ENCODE measurements around the gene CYP8B1. TPM values are rescaled to one million over a fixed set of nuclear protein-coding genes. Genes with fewer than 3 reads are reported as not detected.

The CYP8B1 gene, protein sequence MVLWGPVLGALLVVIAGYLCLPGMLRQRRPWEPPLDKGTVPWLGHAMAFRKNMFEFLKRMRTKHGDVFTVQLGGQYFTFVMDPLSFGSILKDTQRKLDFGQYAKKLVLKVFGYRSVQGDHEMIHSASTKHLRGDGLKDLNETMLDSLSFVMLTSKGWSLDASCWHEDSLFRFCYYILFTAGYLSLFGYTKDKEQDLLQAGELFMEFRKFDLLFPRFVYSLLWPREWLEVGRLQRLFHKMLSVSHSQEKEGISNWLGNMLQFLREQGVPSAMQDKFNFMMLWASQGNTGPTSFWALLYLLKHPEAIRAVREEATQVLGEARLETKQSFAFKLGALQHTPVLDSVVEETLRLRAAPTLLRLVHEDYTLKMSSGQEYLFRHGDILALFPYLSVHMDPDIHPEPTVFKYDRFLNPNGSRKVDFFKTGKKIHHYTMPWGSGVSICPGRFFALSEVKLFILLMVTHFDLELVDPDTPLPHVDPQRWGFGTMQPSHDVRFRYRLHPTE
- total RNA-seq (not detected), polyA plus RNA-seq (not detected), total RNA-seq (not detected)

DNA sequence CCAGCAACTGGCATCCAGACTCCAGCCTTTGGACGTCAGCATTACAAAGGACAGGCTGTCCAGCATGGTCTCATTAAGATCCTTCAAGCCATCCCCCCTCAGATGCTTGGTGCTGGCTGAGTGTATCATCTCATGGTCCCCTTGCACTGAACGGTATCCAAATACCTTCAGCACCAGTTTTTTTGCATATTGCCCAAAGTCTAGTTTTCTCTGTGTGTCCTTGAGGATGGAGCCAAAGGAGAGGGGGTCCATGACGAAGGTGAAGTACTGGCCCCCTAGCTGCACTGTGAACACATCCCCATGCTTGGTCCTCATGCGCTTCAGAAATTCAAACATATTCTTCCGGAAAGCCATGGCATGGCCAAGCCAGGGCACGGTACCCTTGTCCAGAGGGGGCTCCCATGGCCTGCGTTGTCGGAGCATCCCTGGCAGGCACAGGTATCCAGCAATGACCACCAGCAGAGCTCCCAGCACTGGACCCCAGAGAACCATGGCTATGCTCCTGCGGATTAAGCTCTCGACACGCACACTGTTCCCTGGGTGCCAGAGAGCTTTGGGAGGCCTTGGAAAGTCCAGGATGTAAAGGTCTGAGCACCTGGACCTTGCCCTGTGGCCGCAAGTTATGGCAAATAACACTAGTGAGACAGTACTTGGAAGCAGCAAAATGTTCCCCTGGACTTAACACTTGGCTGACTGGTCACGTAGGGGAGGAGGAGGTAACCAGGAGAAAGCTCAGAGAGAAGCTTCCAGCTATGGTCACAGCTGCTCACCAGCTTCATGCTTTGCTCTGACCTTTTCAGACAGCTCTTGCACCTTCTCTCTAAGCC is at the start of gene CYP8B1:
TSS of gene CYP8B1 (minus strand) at position 555 of the 827 bp plus-strand sequence. CDS start at position 492, 63 bp downstream.
- H3K27ac Mint-ChIP-seq: no peak within 1 kb of the TSS
- peaks cover 2 to 4% of the 10 kb centered on the region in 2 donors for H3K4me1 ChIP-seq (ENCODE audit: control insufficient read depth in 2 of 2, insufficient read depth in 2 of 2, low read length in 2 of 2)
- H3K9me3 ChIP-seq (ENCODE audit: control insufficient read depth in 2 of 3, low read length in 3 of 3): no peaks in the 10 kb centered on the region
- no peak within 1 kb of the TSS for H3K4me3 ChIP-seq (ENCODE audit: low read length)
- H3K9me3 Mint-ChIP-seq: peaks cover 0 to 1% (median 0%) of the 10 kb centered on the region in 11 donors
- H3K36me3 ChIP-seq (ENCODE audit: control insufficient read depth in 2 of 3, insufficient read depth in 3 of 3, low read length in 3 of 3): no peaks in the 10 kb centered on the region
- DNase-seq (no peak), ATAC-seq (no peak)
- no peak within 1 kb of the TSS for H3K27ac ChIP-seq (ENCODE audit: low read depth, low read length)
- no peak within 1 kb of the TSS for H3K4me3 Mint-ChIP-seq
- peaks cover 0 to 30% (median 5%) of the 10 kb centered on the region in 5 donors for H3K27me3 Mint-ChIP-seq
- CTCF ChIA-PET: interaction anchor here (1.1 to 1.6 kb wide), 2 partner anchors 29 to 96 kb away, joined by 3 read pairs; no protein-coding TSS in a partner anchor
- intact Hi-C loops (cut with micrococcal nuclease): no loop called here
- H3K27me3 ChIP-seq (ENCODE audit: control insufficient read depth in 2 of 2, insufficient read depth in 2 of 2, low read length in 2 of 2): no peaks in the 10 kb centered on the region
- H3K4me1 Mint-ChIP-seq: peaks cover 0 to 9% (median 5%) of the 10 kb centered on the region in 7 donors
- no peaks in the 10 kb centered on the region for H3K36me3 Mint-ChIP-seq
- POLR2A ChIA-PET: interaction anchor here (0.8 kb wide), 1 partner anchor 377 kb away, joined by 3 read pairs; no protein-coding TSS in a partner anchor

DNA sequence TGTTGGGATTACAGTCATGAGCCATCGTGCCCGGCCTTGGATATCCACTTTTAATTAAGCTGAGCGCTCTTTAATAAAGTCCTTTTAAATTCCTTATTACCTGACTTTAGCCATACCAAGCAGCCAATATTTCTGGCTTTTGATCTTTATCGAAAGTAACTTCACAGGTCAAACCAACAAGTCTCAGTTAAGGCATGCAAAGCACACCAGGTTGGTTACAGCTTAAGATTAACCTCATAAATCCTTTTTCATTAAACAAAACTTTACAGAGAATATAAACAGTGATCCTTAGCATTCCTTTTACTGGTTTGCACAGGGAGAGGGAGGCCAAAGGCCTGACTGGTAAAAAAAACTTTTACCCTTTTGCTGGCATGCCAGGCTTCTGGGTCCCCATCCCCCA is 47.9 kb upstream of the CYP8B1 start:
- H3K36me3 ChIP-seq (ENCODE audit: control insufficient read depth in 2 of 3, insufficient read depth in 3 of 3, low read length in 3 of 3): no peaks in the 10 kb centered on the region
- CTCF ChIA-PET: no interaction called here
- POLR2A ChIA-PET: no interaction called here
- peaks cover 0 to 10% of the 10 kb centered on the region in 2 donors for H3K4me1 ChIP-seq (ENCODE audit: control insufficient read depth in 2 of 2, insufficient read depth in 2 of 2, low read length in 2 of 2)
- intact Hi-C loops (cut with micrococcal nuclease): no loop called here
- H3K36me3 Mint-ChIP-seq: peaks cover 0 to 19% (median 3%) of the 10 kb centered on the region in 5 donors
- no peak overlapping the region for H3K27ac Mint-ChIP-seq
- H3K27ac ChIP-seq (ENCODE audit: low read depth, low read length): no peak overlapping the region
- H3K27me3 Mint-ChIP-seq: no peaks in the 10 kb centered on the region
- peaks cover 0 to 14% (median 12%) of the 10 kb centered on the region in 7 donors for H3K4me1 Mint-ChIP-seq
- no peaks in the 10 kb centered on the region for H3K27me3 ChIP-seq (ENCODE audit: control insufficient read depth in 2 of 2, insufficient read depth in 2 of 2, low read length in 2 of 2)
- ATAC-seq (no peak), DNase-seq (no peak)
- H3K4me3 ChIP-seq (ENCODE audit: low read length): no peak overlapping the region
- no peak overlapping the region for H3K4me3 Mint-ChIP-seq
- peaks cover 4 to 39% (median 10%) of the 10 kb centered on the region in 11 donors for H3K9me3 Mint-ChIP-seq
- no peaks in the 10 kb centered on the region for H3K9me3 ChIP-seq (ENCODE audit: control insufficient read depth in 2 of 3, low read length in 3 of 3)

DNA sequence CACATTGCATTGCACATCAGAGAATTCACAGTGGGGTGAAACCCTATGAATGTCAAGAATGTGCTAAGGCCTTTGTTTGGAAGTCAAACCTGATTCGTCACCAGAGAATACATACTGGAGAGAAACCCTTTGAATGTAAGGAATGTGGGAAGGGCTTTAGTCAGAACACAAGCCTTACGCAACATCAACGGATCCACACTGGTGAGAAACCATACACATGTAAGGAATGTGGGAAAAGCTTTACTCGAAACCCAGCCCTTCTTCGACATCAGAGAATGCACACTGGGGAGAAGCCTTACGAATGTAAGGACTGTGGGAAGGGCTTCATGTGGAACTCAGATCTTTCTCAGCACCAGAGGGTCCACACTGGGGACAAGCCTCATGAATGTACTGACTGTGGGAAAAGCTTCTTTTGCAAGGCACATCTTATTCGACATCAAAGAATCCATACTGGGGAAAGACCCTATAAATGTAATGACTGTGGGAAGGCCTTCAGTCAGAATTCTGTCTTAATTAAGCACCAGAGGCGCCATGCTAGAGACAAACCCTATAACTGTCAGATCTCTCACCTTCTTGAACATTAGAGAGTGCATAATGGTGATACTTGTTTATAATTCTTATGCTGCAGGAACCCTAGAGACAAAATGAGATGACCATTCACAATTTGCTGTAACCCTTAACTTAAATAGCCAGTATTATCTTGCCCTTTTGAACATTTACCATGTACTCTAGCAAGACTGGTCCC is 39.3 kb upstream of the CYP8B1 start:
- H3K4me3 ChIP-seq (ENCODE audit: low read length): no peak overlapping the region
- no peak overlapping the region for H3K27ac ChIP-seq (ENCODE audit: low read depth, low read length)
- no peak overlapping the region for H3K4me3 Mint-ChIP-seq
- ChIA-PET POLR2A (no interaction called here), CTCF (no interaction called here)
- DNase-seq (no peak), ATAC-seq (no peak)
- H3K9me3 Mint-ChIP-seq: peaks cover 14 to 85% (median 51%) of the 10 kb centered on the region in 11 donors
- peaks cover 0 to 9% (median 0%) of the 10 kb centered on the region in 3 experiments for H3K36me3 ChIP-seq (ENCODE audit: control insufficient read depth in 2 of 3, insufficient read depth in 3 of 3, low read length in 3 of 3)
- no peak overlapping the region for H3K27ac Mint-ChIP-seq
- intact Hi-C loops (cut with micrococcal nuclease): no loop called here
- no peaks in the 10 kb centered on the region for H3K4me1 ChIP-seq (ENCODE audit: control insufficient read depth in 2 of 2, insufficient read depth in 2 of 2, low read length in 2 of 2)
- no peaks in the 10 kb centered on the region for H3K27me3 ChIP-seq (ENCODE audit: control insufficient read depth in 2 of 2, insufficient read depth in 2 of 2, low read length in 2 of 2)
- no peaks in the 10 kb centered on the region for H3K27me3 Mint-ChIP-seq
- peaks cover 20 to 65% (median 44%) of the 10 kb centered on the region in 5 donors for H3K36me3 Mint-ChIP-seq
- H3K9me3 ChIP-seq (ENCODE audit: control insufficient read depth in 2 of 3, low read length in 3 of 3): peaks cover 0 to 39% (median 4%) of the 10 kb centered on the region in 3 experiments
- H3K4me1 Mint-ChIP-seq: no peaks in the 10 kb centered on the region

DNA sequence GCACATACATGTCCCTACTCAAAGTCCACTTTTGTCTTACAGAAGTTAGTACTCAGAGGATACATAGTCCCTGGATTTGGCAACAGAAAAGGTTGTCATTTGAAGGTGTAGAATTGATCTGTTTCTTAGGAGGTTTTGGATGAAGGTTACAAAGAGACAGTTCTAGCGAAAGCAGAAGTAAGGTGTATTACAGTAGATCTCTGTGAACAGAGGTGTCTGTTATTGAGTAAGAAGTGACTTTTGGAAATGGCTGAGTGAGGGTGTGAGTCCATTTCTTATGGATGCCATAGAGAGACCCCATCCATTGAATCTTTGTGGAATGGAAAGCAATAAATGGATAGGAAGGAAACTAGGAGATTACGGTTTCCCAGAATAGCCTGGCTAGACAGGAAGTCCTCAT is 35.9 kb upstream of the CYP8B1 start:
- Histone ChIP-seq H3K27me3 (ENCODE audit: control insufficient read depth in 2 of 2, insufficient read depth in 2 of 2, low read length in 2 of 2) (no peaks in the 10 kb centered on the region), H3K4me3 (ENCODE audit: low read length) (no peak overlapping the region), H3K9me3 (ENCODE audit: control insufficient read depth in 2 of 3, low read length in 3 of 3) (peaks cover 0 to 30% (median 4%) of the 10 kb centered on the region in 3 experiments), H3K27ac (ENCODE audit: low read depth, low read length) (no peak overlapping the region), H3K4me1 (ENCODE audit: control insufficient read depth in 2 of 2, insufficient read depth in 2 of 2, low read length in 2 of 2) (peaks cover 0 to 6% of the 10 kb centered on the region in 2 donors), H3K36me3 (ENCODE audit: control insufficient read depth in 2 of 3, insufficient read depth in 3 of 3, low read length in 3 of 3) (peaks cover 0 to 9% (median 0%) of the 10 kb centered on the region in 3 experiments)
- peaks cover 20 to 54% (median 49%) of the 10 kb centered on the region in 5 donors for H3K36me3 Mint-ChIP-seq
- H3K27me3 Mint-ChIP-seq: peaks cover 0 to 14% (median 10%) of the 10 kb centered on the region in 5 donors
- no peak overlapping the region for H3K27ac Mint-ChIP-seq
- intact Hi-C loops (cut with micrococcal nuclease): no loop called here
- H3K9me3 Mint-ChIP-seq: peaks cover 11 to 52% (median 38%) of the 10 kb centered on the region in 11 donors
- ATAC-seq: no peak
- no peak overlapping the region for H3K4me3 Mint-ChIP-seq
- ChIA-PET POLR2A (no interaction called here), CTCF (no interaction called here)
- no peak for DNase-seq
- H3K4me1 Mint-ChIP-seq: peaks cover 0 to 14% (median 12%) of the 10 kb centered on the region in 7 donors

DNA sequence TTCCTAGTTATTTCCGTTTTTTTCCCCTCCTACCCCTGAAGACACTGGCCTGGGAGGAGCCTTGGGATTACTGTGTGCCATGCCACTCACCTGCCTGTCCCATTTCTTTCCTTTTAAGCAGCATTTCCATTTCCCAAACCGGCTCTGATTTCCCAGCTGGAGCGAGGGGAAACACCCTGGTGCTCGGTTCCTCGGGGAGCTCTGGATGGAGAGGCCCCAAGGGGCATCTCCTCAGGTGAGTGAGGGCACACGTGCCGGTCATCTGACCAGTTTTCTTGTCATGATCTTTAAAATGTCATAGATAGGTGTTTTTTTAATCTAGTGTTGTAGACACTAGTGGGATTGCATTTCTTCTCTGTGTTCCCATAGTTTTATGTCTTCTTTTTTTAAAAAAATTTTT is 33.0 kb upstream of the CYP8B1 start:
- H3K27me3 ChIP-seq (ENCODE audit: control insufficient read depth in 2 of 2, insufficient read depth in 2 of 2, low read length in 2 of 2): no peaks in the 10 kb centered on the region
- CTCF ChIA-PET: no interaction called here
- ATAC-seq: no peak

DNA sequence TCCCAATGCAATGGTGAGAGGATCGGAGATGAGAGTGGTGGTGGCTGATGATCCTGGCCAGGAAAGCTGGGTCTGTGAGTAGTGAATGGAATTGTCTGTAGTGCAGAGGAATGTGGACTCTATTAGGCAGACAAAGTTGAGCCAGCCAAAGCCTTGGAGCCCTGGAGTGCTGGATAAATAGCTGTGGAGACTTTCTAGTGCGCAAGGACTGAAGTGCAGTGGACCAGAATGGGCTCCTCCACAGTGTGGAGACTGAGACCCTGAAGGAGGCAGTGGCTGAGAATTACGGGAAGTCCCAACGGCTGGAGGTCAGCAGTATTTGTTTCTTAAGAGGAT is 31.1 kb upstream of the CYP8B1 start:
- no peak for DNase-seq
- Histone ChIP-seq H3K27ac (ENCODE audit: low read depth, low read length) (no peak overlapping the region), H3K36me3 (ENCODE audit: control insufficient read depth in 2 of 3, insufficient read depth in 3 of 3, low read length in 3 of 3) (no peaks in the 10 kb centered on the region), H3K27me3 (ENCODE audit: control insufficient read depth in 2 of 2, insufficient read depth in 2 of 2, low read length in 2 of 2) (no peaks in the 10 kb centered on the region), H3K4me1 (ENCODE audit: control insufficient read depth in 2 of 2, insufficient read depth in 2 of 2, low read length in 2 of 2) (peaks cover 0 to 7% of the 10 kb centered on the region in 2 donors), H3K4me3 (ENCODE audit: low read length) (peak overlapping the region; percentile 50), H3K9me3 (ENCODE audit: control insufficient read depth in 2 of 3, low read length in 3 of 3) (peaks cover 0 to 12% (median 0%) of the 10 kb centered on the region in 3 experiments)
- Mint-ChIP-seq H3K4me1 (peaks cover 3 to 24% (median 20%) of the 10 kb centered on the region in 7 donors), H3K27ac (peak overlapping the region in 4 of 9 donors; percentile 49 to 66 (median 53)), H3K27me3 (peaks cover 0 to 48% (median 44%) of the 10 kb centered on the region in 5 donors), H3K4me3 (peak overlapping the region; percentile 12 to 93 (median 84)), H3K9me3 (peaks cover 6 to 34% (median 21%) of the 10 kb centered on the region in 11 donors), H3K36me3 (peaks cover 12 to 33% (median 25%) of the 10 kb centered on the region in 5 donors)
- intact Hi-C loops (cut with micrococcal nuclease): no loop called here
- POLR2A ChIA-PET: no interaction called here
- ATAC-seq: no peak
- CTCF ChIA-PET: interaction anchor here (0.8 kb wide), 1 partner anchor 55 kb away, joined by 3 read pairs; no protein-coding TSS in a partner anchor

More for the DNA sequence above, 33.0 kb upstream of the CYP8B1 start:
- Mint-ChIP-seq H3K9me3 (peaks cover 3 to 37% (median 24%) of the 10 kb centered on the region in 11 donors), H3K4me3 (no peak overlapping the region), H3K27ac (peak overlapping the region in 1 of 9 donors; percentile 25), H3K4me1 (peaks cover 3 to 24% (median 20%) of the 10 kb centered on the region in 7 donors), H3K36me3 (peaks cover 16 to 39% (median 34%) of the 10 kb centered on the region in 5 donors), H3K27me3 (peaks cover 0 to 37% (median 34%) of the 10 kb centered on the region in 5 donors)
- Histone ChIP-seq H3K4me3 (ENCODE audit: low read length) (no peak overlapping the region), H3K36me3 (ENCODE audit: control insufficient read depth in 2 of 3, insufficient read depth in 3 of 3, low read length in 3 of 3) (peaks cover 0 to 1% (median 0%) of the 10 kb centered on the region in 3 experiments), H3K27ac (ENCODE audit: low read depth, low read length) (no peak overlapping the region), H3K9me3 (ENCODE audit: control insufficient read depth in 2 of 3, low read length in 3 of 3) (peaks cover 0 to 9% (median 0%) of the 10 kb centered on the region in 3 experiments), H3K4me1 (ENCODE audit: control insufficient read depth in 2 of 2, insufficient read depth in 2 of 2, low read length in 2 of 2) (peaks cover 0 to 7% of the 10 kb centered on the region in 2 donors)
- POLR2A ChIA-PET: no interaction called here
- no peak for DNase-seq
- intact Hi-C loops (cut with micrococcal nuclease): no loop called here

Measured in naive thymus-derived CD4-positive, alpha-beta T cell (primary cell).